ENCODE data around the gene TRIP10.
"Not testable (repeated sequence)": the region's sequence is repeated elsewhere in the genome, so short reads cannot be mapped to it uniquely, and the experiment has no call there.

The TRIP10 gene

DNA sequence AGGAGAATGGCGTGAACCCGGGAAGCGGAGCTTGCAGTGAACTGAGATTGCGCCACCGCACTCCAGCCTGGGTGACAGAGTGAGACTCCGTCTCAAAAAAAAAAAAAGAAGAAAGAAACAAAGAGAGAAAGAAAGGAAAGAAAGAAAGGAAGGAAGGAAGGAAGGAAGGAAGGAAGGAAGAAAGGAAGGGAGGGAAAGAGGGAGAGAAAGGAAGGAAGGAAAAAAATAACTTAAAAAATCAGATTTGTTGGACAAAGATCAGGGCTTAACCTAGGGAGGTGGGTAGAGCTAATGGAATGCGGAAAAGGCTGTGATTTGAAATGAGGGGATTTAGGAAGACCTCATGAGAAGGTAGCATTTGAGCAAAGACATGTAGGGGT lies 32.2 kb downstream of the TRIP10 start:
- not testable (repeated sequence) for DNase-seq

DNA sequence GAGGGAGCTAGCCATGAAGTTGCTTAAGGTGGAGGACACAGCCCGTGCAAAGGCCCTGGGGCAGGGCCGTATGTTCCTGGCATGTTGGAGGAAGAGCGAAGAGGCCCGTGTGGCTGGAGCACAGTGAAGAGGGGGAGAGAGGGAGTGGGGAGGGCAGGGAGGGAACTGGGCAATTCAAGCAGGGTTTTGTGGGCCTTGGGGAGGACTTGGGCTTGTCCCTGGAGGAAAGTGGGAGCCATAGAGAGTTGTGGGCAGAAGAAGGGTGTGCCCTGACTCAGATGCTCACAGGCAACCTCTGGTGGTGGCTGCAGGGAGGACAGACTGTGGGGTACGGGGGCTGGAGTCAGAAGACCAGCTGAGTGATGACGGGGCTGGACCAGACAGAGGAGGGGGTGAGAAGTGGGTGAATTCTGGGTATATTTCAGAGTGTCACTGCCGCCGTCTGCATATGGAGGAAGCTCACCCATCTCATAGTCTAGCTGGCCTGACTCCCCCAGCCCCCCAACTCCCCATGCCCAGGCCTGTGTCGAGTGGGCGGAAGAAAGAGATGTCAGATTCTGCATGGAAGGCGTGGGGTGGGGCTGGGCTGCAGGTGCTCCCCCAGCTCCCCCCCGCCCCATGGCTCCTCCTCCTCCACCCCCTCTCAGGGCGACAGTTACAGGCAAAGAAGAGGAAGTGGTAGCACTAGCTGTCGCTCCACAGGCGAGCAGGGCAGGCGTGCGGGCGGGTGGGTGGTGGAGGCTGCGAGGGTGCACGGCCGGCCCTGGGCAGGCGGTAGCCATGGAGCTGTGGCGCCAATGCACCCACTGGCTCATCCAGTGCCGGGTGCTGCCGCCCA lies 32.8 kb downstream of the TRIP10 start, which contains the start of gene VAV1:
Gene VAV1 (plus strand): TSS at position 681 of the 838 bp plus-strand sequence. CDS start 100 bp downstream, at position 781.
- DNase-seq = no peak

DNA sequence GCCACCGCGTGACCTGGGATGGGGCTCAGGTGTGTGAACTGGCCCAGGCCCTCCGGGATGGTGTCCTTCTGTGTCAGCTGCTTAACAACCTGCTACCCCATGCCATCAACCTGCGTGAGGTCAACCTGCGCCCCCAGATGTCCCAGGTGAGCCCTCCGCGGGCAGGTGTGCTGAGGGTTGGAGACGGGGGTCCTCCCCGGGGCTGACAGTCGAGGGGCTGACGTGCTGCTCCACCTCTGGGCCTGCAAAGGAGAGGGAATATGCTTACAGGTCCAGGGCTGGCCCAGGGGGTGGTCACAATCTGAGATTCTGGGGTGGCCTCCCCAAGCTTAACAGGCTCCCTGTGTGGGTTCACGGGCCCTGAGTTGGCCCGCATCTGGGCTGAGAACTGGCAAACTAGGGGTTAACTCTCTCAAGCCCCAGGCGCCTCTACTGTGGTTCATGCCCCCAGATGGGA lies 33.4 kb downstream of the TRIP10 start:
- no peak for DNase-seq

DNA sequence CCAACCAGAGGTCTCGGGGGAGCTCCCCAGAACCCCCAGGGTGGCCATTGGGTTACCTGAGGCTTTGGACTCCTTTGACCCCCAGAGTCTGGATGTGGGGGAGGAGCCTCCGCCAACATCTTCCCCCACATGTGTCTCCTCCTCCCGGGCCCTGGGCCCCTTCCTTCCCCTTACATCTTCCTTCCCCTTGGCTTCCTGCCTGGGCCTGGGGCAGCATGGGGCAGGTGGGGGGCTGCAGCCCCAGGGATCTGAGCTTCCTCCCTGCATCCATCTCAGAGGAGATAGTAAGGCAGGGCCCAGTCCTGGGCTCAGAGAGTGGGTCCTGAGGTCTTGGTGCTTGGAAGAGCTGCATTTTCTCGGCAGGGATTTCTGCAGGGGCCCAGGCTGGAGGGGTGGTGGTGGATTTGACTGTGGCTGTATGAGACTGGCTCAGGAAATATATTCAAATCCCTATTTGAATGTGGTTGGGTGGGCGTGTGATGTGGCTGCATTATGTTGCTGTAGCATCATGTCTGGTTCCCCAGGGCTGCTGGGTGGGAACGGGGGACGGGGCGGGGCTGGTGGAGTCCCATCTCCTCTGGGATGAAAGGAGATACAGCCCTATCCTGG lies 33.9 kb downstream of the TRIP10 start:
- DNase-seq = no peak

DNA sequence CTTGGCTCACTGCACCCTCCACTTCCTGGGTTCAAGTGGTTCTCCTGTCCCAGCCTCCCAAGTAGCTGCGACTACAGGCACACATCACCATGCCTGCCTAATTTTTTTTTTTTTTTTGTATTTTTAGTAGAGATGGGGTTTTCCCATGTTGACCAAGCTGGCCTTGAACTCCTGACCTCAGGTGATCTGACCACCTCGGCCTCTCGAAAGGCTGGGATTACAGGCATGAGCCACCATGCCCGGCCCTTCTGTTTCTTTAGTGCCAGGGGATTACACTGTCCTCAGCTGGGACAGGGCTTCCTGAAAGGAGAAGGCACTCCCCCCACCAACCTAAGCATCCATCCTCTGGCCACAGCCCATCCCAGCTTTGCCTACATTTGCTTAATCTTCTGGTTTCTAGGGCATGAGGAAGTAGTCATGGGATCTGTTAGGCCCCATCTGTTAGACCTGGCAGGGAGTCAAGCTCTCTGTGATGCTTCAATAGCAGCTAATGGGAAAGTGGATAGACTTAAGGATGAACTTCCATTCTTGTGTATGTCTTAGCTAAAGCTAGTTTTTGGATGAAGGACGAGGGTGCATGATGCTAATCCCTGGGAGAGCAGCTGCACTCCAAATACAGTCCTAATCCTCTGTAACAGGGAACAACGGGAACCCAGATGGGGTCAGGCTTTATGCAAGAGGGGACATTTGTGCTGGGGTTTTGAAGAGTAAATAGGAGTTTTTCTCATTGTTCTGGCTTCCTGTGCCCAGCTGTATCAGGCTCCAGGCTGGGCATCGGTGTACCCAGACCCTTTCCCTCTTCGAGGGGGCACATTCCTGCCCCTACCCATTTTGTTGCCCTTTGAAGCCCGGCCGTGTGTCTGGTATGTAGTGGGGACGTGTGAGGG lies 35.6 kb downstream of the TRIP10 start:
- DNase-seq = no peak

DNA sequence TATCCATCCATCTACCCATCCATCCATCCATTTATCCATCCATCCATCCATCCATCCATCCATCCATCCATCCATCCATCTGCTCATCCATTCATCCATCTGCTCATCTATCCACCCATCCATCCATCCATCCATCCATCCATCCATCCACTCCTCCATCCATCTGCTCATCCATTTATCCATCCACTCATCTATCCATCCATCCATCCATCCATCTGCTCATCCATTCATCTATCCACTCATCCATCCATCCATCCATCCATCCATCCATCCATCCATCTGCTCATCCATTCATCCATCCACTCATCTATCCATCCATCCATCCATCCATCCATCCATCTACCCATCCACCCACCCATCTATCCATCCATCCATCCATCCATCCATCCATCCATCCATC lies 36.6 kb downstream of the TRIP10 start:
- not testable (repeated sequence) for DNase-seq

DNA sequence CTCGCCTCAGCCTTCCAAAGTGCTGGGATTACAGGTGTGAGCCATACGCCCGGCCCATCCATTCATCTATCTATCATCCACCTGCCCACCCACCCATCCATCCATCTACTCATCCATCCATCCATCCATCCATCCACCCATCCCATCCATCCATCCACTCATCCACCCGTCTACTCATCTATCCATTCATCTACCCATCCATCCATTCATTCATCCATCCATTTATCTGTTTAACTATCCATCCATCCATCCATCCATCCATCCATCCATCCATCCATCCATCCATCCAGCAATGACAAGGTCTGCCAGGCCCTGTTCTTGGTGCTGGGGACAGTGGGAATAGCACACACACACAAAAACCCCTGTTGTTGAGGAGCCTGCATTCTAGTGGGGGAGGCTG lies 37.5 kb downstream of the TRIP10 start:
- DNase-seq = no peak

DNA sequence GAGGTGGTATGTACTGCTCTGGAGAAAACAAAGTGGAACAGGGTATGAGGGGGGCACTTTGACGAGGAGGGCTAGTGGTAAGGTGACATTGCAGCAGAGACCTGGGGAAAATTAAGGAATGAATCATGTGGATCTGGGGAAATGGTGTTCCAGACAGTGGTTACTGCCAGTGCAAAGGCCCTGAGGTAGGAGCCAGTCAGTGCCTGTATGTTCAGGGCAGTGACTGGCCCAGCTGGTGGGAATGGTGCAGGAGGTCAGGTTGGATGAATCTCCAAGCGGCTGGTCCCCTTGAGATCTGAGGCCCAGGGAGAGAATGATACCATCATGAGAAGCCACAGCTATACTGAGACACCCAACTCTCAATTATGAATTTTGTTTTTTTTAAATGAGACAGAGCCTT lies 38.0 kb downstream of the TRIP10 start:
- DNase-seq = no peak

DNA sequence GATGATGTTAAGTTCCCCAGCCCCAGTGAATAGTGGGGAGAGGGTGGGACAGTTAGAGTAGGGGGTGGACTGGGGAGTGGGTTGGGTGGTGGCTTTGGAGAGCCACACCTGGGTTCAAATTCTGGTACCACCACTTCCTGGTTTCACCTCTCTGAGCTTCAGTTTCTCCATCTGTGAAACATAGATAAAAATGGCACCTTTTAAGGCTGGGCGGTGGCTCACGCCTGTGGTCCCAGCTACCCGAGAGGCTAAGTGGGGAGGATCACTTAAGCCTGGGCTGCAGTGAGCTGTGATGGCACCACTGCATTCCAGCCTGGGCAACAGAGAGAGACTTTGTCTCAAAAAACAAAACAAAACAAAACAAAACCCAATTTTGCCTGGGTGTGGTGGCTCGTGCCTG lies 38.9 kb downstream of the TRIP10 start:
- no peak for DNase-seq

DNA sequence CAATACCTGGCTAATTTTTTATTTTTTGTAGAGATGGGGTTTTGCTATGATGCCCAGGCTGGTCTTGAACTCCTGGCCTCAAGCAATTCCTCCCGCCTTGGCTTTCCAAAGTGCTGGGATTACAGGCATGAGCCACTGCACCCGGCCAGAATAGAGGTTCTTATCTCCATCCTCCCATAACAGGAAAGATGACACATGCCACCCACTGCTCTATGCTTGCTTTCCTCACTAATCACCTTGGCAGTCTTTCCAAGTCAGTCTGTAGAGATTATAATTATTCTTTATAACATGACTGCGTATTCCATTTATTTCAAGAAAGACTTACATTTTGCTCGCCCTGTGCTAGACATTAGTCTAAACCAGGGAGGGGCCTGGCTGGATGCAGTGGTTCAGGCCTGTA lies 39.7 kb downstream of the TRIP10 start:
- no peak for DNase-seq

DNA sequence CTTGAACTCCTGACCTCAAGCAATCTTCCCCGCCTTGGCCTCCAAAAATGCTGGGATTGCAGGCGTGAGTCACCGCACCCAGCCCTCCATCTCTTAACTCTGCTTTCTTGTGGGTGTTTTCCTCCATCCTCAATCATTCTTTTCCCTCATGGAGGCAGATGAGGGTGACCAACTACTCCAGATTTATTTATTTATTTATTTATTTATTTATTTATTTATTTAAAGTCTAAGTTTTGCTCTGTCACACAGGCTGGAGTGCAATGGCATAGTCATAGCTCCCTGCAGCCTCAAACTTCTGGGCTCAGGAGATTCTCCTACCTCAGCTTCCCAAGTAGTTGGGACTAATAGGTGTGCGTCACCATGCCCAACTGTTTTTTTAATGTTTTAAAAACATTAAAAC lies 47.9 kb downstream of the TRIP10 start:
- no peak for DNase-seq

DNA sequence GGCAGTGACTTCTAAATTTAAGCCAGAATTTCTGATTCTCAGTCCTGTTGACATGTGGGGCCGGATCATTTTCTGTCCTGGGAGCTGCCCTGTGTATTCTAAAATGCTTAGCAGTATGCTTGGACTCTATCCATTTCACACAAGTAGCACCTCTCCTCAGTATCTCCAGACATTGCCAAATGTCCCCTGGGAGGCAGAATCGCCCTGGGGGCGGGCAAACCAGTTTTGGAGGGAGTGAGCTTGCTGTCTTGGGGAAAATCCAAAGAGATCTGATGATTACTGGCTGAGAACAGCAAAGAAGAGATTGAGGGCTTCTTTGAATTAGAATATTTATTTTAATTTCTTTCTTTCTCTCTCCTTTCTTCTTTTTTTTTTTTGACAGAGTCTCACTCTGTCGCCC lies 49.4 kb downstream of the TRIP10 start:
- DNase-seq = no peak

DNA sequence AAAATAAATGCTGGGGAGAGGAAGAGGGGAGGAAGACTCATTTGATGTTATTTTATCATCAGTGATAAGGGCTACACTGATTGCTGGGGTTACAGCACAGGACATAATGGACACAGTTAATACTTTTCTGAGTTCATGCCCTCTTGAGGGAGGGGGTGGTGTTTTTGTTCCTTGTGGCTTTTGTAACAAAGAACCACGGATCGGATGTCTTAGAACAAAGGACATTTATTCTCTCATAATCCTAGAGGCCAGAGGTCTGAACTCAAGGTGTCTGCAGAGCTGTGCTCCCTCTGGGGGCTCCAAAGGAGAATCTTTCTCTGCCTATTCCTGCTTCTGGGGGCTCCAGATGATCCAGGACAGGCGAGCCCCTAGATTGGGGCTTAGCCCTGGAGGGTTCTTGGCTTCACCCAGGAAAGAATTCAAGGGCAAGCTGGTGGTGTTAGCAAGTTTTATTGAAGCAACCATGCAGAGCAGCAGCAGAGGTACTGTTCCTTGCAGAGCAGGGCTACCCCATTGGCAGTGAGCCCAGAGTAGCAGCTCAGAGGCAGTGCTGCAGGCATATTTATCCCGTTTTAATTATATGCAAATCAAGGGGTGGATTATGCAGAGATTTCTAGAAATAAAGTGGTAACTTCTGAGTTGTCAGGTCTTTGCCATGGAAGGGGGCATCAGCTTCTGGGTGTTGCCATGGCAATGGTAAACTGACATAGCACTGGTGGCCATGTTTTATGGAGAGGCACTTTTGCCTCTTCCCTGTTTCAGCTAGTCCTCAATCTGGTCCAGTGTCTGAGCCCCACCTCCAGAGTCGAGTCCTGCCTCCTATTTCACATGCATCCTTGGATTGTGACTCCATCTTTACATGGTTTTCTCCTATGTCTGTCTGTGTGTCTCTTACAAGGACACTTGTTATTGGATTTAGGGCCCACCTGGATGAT lies 51.0 kb downstream of the TRIP10 start:
- DNase-seq = no peak

DNA sequence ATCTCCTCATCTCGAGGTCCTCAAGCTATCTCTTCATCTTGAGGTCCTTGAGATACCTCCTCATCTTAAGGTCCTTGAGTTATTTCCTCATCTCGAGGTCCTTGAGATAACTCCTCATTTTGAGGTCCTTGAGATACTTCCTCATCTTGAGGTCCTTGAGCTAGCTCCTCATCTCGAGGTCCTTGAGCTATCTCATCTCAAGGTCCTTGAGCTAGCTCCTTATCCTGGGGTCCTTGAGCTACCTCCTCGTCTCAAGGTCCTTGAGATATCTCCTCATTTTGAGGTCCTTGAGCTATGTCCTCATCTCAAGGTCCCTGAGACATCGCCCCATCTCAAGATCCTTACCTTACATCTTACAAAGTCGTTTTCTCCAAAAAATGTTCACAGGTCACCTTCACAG lies 51.8 kb downstream of the TRIP10 start:
- DNase-seq = no peak

DNA sequence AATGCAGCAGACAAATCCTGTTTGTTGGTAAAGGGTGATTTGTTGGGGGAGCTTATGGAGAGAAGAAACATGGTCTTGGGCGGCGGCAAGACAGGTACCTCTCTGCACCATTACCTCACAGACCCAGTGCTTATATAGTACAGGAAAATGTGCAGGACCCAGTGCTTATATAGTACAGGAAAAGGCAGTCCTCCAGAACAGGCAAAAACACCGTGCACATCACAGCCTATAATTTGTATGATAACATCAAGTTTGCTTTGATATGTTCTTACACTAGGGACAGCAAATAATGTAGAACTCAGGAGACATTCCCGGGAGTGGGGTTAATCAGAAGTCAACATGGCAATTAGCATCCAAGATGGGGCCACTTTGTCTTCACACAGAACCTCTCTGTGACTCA lies 53.9 kb downstream of the TRIP10 start:
- no peak for DNase-seq

DNA sequence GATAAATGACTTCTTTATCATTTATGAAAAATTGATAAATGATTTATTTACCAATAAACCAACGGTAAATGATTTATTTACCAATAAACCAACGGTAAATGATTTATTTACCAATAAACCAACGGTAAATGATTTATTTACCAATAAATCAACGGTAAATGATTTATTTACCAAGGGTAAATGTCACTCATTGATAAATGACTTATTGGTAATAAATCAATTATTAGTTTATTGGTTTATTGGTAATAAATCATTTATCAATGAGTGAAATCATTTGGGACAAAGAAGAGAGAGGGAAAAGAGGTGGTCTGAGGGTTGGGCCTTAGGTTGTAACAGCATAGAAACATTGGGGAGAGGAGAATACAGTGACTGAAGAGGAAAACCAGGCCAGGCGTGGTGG lies 54.5 kb downstream of the TRIP10 start:
- DNase-seq = no peak

DNA sequence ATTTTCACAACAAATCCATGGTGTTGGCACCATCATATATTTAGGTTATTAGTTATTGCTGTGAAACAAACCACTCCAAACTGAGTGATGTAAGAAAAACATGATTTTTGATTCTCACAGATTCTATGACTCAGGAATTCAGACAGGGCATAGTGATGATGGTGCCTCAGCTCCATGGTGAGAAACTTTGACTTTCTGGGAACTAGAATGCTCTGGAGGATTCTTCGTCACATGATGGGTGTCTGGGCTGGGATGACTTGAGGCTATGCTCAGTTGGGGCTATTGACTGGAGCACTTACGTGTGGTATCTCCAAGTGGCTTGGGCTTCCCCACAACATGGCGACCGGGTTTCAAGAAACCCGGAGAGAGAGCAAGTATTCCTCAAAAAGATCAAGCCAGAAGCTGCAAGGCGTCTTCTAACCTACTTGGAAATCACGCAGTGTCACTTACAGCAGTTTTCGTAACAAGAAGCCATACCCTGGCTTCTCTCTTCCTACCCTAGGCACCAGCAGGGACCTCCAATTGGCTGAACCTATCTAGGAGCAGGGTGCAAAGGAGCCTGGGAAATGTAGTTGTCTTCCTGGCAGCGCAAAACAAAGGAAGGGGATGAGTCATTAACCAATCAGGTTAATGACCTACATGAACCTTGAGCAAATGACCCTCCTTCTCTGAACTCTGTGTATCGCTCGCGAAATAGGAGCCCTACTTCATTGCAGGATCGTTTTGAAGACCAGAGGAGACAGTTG lies 55.4 kb downstream of the TRIP10 start:
- DNase-seq = no peak

DNA sequence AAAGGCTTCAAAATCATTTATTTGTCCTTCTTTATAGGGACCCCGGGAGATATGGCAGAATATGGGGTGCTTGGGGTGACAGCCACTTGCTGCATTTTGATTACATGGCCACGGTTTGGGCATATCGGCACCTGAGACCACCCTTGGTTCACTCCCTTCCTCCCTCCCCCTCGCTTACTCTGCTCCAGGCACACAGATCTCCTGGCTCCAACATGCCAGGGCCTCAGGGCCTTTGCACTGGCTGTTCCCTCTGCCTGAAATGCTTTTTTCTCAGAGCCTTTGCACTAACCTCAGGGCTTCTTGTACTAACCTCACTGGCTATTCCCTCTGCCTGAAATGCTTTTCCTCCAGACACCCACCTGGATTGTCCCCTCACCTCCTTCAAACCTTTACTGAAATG lies 56.8 kb downstream of the TRIP10 start:
- DNase-seq = no peak

DNA sequence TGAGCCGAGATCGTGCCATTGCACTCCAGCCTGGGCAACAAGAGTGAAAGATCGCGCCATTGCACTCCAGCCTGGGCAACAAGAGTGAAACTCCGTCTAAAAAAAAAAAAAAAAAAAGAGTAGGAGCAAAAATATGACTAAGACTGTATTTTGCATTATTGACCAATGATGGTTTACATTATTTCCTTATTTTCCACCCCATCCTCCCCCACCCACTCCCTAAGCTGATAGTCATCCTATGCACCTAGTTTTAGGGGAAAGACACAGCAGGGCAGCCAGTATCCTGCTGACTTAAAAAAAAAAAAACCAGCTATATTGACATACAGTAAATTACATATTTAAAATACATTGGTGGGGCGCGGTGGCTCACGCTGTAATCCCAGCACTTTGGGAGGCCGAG lies 58.2 kb downstream of the TRIP10 start:
- DNase-seq = no peak

DNA sequence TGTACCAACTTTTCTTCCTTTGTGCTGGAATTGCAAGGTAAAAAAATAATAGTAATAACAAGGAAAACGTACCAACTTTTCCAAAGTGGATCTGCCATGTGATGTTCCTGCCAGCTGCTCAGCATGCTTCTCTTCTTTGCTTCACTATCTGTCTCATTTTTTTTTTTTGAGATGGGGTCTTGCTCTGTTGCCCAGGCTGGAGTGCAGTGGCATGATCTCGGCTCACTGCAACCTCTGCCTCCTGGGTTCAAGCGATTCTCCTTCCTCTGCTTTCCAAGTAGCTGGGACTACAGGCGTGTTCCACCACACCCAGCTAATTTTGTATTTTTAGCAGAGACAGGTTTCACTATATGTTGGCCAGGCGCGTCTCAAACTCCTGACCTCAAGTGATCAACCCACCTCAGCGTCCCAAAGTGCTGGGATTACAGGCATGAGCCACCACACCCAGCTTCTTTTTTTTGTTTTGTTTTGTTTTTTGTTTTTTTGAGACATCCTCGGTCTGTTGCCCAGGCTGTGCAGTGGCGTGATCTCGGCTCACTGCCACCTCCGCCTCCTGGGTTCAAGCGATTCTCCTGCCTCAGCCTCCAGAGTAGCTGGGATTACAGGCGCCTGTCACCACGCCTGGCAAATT lies 60.8 kb downstream of the TRIP10 start:
- DNase-seq = not testable (repeated sequence)

DNA sequence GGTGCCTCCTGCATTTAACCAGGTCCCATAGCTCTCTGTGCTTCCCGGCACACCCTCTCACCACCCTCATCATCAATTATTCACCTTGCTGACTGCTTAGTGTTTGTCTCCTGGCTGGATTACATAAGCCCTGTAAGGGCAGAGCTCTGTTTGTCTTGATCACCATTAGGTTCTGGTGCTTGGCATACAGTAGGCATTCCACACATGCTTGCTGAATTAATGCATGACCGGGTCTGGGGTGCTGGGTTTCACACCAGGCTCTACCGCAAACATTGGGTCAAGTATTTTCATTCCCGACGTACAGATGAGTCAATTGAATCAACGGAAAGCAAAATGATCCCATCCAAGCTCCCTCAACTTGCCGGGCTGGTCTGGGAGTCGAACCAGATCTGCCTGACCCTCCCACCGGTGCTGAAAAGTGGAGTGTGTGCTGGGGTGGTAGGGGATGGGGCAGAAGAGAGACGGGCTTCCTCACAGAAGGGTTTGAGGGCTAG lies 61.6 kb downstream of the TRIP10 start:
- peak; percentile 41 for DNase-seq
